Embryonic facial prominence (tissue), 1 donor: ENCODE results near the gene SERAC1.

ENCODE experiments used
- DNase-seq: peaks from one replicate; pipeline ENCODE4 v3.0.0-alpha.2; 2016; ENCODE audit errors: extremely low spot score

Gene SERAC1

DNA sequence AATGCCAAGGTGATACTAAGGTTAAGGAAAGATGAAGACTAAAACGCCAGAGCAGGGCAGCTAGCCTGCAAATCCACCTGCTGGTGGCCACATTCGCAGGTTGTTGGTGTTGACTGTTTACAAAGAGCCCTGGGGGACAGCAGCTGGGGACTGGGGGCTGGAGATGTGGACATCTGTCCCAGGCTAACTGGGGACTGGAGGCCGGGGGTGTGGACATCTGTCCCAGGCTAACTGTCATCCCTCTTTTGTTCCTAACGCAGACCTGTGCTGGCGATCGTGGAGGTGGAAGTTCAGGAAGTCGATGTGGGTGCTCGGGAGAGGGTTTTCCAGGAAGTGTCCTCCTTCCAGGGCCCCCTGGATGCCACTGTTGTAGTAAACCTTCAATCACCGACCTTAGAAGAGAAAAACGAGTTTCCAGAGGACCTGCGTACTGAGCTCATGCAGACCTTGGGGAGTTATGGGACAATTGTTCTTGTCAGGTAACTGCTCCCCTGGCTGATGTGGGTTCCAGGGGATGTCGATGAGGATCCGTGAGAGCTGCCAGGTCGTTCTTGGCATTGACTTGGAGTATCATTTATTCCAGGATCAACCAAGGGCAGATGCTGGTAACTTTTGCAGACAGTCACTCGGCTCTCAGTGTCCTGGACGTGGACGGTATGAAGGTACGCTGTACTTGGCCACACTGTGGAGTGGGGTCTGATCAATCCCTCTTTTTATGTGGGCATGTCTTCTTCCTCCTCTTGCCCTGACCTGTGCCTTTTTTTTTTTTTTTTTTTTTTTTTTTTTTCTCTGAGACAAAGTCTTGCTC is 87.0 kb downstream of the SERAC1 start:
- no peak for DNase-seq

DNA sequence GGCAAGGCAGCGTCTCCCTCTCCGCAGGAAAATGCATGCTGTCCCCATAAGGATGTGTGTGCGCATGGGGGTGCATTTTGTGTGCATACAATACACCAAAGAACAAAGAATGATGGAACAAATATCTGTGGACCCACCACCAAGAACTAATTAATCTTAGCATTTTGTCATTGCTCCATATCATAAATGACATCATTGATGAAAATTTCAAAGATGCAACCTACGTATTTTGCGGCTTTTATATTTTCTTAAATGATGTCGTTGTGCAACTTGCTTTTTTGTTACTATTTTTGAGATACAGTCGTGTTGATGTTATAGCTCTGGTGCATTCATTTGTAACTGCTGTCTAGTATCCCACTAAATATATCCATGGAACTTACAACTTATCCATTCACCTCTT is 89.7 kb downstream of the SERAC1 start:
- no peak for DNase-seq

DNA sequence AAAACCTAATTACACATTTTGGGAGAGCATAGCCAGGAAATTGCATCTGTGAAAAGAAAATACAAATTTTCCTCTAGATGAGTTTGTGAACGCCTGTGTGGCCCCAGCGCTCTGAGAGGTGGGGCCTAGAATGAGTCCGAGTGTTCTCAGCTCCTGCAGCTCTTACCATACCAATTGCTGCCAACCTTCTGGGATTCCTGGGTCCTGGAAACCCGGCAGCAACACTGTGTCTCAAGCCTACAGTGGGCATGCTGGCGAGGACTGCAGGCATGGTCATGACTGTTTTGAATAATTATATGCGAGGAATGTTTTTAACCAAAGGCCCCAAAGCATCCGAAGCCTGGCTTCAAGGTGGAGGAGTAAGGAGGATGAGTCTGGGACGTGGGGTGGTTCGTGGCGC is 90.4 kb downstream of the SERAC1 start:
- no peak for DNase-seq

DNA sequence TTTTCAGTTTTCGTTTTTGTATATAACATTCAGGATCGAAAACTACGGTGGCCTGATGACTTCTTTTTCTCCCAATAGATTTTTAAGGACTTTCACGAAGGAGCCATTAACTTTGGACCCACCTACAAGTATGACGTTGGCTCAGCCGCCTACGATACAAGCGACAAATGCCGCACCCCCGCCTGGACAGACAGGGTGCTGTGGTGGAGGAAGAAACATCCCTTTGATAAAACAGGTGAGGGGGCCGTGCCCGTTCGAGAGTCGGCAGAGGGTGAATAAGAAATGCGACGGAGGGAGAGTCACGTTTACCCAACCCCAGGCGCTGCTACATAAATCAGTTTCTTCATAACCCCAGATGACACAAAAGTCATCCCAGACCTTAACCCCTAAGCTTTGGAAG is 91.5 kb downstream of the SERAC1 start:
- DNase-seq, result no peak

DNA sequence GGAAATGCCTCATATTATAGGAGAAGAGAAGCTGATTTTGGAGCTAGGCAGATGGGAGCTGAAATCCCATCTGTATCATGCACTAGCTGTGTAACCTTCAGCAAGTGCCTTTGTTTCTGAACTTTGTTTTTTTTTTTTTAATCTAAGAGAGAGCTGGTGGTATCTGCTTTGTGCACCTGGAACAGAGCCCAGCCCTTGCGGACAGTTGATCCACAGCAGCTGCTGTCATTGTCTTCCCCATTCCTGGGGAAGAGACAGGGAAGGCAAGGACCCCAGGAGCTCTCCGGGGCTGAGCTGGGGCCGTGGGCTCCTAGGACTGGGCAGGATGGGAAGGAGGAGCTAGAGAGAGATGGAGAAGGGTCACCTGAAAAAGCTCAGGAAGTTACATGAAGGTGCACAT is 94.3 kb downstream of the SERAC1 start:
- no peak for DNase-seq

DNA sequence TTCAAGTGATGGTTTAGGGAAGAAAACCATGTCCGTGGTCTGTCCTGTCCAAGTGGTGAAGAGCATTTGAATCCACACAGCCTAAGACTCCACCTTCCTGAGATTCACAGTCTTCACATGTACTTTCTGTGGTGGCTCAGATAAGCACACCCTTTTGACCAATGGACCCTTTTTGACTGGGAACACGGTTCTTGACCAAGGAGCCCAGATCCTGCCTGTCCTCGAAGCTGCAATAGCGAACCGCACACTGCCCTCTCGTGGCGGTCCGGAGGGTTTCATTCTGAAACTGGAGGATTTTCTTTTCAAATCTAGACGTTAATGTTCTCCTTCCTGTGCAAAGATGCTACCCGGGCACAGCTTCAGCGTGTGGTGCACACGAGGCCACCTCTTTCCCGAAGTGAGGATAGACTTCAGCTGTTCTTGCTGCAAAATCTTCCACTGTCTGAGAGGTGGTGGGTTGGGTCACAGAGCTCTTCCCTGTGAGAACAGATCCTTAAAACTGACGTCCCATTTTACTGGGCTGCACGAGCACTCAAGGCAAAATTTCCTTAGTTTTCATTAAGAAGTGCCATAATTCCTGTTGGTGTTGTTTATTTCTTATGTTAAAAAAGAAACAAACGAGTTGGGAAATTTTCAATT is 95.9 kb downstream of the SERAC1 start:
- DNase-seq, result no peak

DNA sequence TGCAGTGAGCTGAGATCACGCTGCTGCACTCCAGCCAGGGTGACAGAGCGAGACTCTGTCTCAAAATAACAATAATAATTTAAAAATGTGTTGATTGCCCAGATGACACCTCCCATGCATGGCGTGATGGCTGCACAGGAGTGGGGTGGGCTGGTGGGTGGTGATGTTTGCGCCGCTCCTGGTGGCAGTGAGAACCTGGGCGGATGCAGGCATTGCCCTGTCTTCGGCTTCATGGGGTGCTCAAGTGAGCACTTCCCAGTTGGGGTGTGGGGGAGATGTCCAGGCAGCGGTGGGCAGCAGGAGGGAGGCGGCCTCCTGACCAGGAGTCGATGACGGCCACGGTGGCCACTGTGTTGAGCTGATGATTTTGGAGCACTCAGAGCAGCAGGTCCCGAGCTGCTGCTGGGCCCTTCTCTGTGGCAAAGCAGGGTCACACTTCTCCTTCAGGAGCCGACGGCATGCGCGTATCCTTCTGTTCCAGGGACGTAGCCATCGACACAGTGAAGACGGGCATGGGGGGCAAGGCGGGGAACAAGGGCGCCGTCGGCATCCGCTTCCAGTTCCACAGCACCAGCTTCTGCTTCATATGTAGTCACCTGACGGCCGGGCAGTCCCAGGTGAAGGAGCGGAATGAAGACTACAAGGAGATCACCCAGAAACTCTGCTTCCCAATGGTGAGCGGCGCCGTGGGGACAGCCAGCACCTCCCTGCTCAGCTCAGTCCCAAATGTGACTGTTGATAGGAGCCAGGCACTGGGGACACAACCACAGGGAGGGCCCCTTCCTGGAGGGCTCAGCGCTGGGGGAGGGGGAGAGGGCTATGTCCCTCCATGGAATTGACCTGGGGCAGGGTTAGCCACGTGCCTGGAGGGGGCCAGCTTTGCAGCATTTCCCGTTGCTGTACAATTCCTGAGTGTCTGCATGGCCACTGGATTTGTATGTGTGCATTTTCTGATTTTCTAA is 96.7 kb downstream of the SERAC1 start:
- no peak for DNase-seq

DNA sequence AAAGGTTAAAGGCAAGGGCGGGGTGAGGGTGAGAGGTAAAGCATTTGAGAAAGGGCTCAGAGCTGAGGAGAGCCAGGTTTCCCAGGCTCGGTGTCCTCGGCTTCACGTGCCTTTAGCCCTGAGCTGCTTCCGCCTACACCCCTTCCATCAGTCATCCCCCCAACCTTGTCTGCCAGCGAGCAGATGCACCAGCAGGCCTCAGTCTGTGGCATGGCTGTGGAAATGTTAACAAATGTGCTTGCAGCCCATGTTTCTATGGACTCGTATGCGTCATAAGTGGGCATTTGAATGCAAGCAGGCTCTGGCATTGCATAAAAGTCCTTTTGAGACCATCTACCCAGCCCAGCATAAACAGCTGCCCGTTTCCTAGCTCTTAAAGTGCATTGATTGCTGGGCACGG is 97.5 kb downstream of the SERAC1 start:
- no peak for DNase-seq

DNA sequence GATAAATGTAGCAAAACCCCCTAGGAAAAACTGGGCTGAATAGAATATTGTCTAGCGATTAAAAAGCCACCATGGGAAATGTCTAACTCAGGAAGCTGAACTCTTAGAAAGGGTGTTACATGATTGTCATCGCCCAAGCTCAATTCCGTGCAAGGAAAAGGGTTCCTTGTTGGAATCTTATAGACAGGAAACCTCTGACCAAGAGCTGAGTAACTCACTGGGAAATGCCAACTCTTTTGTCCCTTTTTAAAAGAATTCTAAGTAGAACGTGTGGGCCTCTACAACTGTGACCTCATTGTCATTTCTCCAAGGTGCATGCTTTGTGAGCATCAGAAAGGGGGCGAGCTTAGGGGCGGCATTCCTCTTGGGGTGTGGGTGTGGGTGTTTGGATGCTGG is 98.3 kb downstream of the SERAC1 start:
- no peak for DNase-seq

DNA sequence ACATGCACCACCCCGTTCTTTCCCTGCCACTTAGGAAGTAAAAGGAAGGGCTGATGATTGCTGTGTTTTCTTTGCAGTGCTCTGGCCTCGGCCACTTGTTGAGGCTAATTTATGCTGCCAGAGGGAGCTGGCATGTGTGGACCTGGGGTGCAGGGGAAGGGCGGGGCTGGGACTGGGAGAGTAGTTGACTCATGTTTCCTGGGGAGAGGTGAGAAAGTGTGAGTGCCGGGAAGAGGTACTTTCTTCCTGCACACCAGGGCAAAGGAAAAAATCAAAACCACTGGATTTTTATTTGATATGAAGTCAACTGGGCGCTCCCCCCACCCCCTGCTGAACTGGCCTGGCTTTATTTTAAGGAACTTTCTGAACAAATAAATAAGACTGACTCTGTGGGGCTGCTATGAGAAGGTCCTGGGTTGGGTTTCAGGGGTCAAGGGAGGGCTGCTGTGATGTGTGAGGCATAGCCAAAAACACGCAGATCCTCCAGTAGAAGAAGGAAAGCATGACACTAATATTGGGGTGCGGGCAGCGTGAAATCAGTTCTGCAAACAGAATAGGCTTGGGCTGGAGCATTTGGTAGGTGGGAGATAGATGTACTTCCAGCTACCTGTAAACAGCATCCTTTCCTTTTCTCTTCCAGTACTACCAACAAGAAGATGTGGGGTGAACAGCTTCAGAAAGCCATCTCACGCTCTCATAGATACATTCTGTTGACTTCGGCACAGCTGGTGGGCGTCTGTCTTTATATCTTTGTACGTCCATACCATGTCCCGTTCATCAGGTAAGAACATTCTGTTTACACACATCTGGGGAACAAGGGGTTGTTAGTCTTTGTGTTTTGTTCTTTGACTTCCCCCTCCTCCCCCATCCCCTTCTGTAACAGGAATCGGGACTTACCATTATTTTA is 98.9 kb downstream of the SERAC1 start:
- no peak for DNase-seq

DNA sequence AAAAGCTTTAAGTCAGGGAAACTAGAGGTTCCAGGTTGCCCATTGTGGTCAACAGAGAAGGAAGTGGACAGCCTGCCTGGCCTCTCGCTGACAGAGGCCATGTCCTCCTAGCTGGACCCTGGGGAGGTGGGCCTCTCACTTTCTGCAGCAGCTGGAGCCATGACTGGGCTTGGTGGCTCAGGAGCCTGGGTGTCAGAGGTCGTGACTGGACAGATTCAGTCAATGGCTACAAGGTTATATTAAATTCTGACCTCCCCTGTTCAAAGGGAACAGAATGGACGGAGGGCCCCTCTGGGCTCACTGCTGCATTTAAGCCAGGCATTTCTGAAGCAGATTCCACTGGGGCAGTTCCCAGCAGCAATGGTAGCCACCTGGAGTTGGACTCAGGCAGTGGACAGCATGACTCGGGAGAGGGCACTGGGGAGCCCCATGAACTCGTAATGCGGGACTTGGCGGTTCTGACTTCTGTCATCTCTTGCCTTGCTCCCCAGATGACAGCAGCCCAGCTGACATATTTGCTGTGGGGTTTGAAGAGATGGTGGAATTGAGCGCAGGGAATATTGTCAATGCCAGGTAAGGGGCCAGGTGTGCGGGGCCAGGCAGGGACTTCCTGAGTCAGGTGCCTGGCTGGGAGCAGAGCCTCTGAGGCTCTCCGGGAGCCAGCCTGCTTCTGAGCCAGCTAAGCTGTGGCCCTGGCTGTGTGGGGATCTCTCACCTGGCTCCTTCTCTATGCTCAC is 99.7 kb downstream of the SERAC1 start:
- DNase-seq, result no peak

DNA sequence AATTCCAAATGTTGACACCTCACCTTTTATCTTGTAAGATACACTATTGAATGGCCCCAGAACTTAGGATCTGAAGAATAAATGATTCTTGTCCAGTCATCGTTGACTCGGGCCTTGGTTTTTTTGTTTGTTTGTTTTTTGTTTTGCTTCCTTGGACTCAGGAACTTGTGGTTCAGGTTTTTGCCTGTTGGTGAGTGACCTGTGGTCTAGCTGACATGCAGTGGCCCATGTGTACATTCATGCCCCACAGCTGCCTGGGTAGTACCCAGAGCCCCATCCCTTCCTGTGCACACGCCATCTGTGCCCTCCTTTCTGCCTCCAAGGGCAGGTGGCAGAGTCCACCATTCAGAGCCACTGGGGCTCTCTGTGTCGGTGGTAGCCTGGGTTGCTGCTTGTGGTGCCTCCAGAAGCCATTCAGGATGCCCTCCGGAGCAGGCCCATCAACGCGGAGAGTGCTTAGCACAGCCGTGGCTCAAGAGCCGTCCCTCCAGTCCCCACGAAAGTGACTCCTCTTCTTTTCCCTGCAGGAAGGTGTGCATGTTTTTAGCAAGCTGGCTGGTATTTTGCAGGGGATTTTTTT is 100.5 kb downstream of the SERAC1 start:
- no peak for DNase-seq

DNA sequence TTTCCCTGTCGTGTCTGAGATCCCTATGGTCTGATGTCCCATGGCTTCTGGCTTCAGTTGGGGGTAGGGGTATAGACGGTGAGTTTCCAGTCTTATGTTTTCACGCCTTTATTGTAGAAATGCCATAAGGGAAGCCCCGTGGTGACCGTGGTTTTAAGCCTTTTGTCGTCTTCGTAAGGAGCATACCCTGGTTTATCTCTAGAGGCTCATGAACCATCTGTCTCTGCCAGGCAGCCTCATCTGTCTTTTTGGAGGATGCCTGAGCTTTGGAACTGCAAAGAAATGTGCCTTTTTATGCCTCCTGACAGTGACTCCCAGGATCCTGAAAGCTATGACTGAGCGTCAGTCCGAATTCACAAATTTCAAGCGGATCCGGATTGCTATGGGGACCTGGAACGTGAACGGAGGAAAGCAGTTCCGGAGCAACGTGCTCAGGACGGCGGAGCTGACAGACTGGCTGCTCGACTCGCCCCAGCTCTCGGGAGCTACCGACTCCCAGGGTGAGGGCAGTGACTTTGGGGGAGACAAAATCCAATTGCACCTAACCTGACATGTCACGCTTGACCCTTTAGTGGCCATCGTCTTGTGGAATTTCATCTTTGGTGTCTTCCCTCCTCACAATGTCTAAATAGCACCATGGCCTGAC is 101.8 kb downstream of the SERAC1 start:
- no peak for DNase-seq

DNA sequence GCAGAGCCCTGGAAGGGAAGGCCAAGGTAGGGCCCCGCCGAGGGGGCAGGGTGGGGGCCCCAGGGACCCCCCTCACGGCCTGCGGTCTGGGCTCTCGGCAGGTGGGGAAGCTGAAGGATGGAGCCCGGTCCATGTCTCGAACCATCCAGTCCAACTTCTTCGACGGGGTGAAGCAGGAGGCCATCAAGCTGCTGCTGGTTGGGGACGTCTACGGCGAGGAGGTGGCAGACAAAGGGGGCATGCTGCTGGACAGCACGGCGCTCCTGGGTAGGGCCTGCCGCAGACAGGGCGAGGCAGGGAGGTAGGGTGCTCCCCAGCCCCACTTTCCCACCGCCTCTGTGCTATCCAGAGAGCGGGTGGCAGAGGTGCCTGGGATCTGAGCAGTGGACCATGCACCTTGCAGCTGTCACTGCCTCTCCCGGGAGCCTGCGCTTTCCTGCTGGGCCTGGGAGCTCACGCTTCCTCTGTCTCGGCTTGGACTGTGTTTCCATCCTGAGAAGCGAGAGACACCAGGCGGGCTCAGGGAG is 103.3 kb downstream of the SERAC1 start:
- DNase-seq, result no peak

DNA sequence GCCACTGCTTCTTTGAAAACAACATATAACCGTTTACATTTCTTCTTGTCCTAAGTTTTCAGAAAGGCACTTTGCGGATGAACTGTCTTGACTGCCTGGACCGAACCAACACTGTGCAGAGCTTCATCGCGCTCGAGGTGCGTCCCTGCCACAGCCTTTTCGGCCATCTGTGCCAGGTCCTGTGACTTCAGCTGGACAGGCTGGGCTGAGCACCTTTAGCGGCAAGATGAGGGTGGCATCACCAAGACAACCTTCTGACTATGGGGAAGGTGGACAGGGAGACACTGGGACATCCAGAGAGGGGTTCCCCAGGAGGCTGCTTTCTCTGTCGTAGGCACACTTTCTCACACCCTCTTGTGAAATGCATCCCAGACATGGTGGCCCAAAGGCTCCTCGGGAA is 104.3 kb downstream of the SERAC1 start:
- DNase-seq, result no peak

DNA sequence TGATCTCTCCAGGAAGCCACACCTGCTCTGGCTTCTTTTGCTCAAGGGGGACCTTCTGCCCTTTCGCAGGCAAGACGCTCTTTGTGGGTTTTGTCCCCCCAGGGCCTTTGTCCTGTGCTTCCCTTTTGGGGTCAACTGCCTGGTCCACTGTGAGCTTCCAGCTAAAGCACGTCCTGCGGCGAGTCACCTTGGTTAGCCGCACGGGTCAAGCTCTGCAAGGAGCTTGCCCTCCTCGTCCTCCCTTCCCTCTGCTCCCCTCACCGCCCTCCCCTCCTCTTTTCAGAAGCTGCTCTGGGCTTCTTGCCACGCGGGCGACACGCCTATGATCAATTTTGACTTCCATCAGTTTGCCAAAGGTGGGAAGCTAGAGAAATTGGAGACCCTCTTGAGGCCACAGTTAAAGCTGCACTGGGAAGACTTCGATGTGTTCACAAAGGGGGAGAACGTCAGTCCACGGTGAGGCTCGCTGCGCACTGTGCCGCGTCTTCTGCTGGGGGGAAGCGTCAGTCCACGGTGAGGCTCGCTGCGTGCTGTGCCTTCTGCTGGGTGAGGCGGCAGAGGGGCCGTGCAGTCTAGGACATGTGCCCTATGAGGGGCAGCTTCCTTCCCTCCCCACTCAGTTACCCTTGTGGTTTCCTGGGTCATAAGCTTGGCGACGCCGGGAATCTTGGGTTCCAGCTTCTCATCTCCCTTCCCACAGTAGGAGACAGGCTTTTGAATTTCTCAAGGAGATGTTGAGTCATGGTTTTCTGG is 106.2 kb downstream of the SERAC1 start:
- DNase-seq, result no peak

DNA sequence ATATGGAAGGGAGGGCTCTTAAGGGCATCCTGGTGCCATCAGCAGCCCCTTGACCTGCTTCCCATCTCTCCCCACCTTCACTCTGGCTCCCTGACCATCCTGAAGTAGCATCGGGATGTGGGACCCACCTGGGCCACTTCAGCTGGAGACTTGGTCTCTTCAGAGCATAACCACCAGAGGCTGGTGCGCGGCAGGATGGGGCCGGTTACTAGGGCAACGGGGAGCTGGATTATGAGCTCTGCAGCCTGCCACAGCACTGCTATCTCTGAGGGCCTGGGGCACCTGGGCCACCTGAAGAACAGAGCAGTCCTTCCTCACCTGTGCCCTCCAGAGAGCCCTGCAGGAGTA is 106.7 kb downstream of the SERAC1 start:
- no peak for DNase-seq

DNA sequence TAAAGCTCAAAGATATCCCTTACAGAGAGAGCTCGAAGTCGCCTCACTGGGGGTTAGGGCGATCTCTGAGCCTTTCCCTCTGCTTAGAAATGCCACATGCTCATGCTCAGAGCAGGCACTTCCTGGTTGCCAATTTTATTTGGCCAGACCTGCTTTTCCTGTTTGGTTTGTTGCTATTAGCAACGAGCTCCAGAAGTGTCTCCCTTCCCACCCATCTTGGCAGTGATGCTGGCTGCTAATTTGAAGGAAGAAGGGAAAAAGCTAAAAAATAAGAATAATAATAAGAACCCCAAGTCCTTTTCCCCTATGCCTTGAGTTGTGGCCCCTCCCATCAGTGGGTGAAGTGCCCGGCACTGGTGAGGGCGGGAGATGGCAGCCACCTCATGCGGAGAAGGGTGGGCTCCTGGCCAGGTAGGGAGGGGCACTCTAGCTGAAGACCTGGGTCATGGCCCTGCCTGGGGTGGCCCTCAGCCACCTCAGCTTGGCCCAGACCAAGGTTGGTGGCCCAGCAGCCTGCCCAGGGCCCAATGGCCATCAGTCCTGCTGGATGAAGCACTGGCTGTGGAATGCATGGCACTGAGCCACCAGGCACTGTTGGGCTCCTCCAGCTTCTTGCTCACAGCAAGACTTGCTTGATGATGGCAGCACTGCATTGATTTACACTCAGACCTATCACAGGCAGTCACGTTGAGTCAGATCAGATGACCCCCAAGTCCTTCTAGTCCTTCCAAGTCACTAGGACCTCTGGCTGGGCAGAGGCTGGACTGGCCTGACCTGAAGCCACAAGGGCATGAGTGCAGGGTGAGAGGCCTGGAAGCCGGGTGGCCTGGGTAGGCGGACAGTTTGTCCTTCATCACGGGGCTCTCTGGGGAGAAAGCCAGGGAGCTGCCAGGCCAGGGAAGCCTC is 107.4 kb downstream of the SERAC1 start:
- peak; percentile 75 for DNase-seq
